CD4-positive, alpha-beta T cell treated with Interleukin-6 at 100 ng/mL for 8 hours (primary cell): ENCODE measurements around the gene CYP4F12.

ENCODE experiments used
- DNase-seq: peaks from one replicate; pipeline ENCODE4 v3.0.0-alpha.2; 2020; ENCODE audit warnings: mixed read lengths, low spot score

The CYP4F12 gene

DNA sequence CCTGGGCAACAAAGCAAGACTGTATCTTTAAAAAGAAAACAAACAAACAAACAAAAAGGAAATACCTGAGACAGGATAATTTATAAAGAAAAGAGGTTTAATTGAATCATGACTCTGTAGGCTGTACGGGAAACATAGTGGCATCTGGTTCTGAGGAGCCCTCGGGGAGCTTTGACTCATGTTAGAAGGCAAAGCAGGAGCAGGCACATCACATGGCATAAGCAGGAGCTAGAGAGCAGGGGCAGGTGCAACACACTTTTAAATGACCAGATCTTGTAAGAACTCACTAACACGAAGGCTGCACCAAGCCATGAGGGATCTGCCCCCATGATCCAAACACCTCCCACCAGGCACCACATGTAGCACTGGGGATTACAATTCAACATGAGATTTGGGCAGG is 41.8 kb downstream of the CYP4F12 start:
- DNase-seq, result no peak

DNA sequence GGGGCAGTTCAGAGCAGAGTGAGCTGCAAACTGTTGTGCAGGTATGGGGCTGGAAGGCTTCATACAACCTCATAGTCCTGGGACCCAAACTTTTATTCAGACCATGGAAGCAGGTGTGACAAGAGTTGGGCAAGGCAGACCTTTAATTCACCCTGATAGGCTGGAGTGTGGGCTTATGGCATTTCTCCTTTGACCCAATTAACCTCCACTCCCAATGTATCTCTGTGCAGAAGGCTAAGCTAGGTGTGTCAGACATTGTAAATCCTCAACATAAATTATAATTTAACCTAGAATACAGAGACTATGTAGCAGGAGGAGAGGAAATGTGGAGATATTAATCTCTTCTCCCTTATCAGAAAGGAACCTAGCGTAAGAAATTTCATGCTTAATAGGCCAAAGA is 42.8 kb downstream of the CYP4F12 start:
- DNase-seq, result no peak

DNA sequence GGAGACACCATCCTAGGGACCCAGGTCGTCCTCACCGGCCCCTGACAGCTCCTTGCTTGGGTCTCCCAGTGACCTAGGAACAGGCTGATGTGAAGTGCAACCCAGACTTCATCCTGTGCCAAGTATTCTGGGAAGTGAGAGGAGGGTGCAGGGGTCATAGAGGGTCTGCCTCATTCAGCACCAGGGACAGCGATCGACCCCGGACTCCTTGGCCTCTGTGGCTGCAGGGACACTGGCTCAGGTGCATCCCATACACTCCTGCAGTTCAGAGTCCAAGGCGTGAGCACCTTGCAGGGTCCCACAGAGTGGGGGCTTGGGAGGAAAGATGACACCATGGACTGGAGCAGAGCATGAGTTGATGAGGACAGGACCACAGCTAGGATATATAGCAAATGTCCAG is 44.9 kb downstream of the CYP4F12 start:
- no peak for DNase-seq

DNA sequence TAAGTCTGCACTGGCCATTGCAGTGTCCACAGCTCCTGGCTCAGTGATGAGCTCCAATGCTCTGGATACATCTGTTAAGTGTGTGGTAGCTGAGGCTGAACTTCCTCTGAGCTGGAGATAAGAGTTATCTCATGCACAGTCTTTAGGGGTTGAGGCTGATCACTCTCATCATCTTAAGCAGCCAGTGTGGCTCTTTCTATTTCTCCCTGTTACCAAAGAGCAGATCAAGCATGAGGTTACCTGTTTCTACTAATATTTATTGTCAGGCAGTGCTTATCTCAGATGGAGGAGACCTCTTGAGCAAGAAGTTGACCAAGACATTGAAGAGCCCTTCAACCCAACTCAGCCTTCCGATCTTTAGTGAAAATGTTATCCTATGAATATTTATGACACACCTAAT is 48.4 kb downstream of the CYP4F12 start:
- no peak for DNase-seq

DNA sequence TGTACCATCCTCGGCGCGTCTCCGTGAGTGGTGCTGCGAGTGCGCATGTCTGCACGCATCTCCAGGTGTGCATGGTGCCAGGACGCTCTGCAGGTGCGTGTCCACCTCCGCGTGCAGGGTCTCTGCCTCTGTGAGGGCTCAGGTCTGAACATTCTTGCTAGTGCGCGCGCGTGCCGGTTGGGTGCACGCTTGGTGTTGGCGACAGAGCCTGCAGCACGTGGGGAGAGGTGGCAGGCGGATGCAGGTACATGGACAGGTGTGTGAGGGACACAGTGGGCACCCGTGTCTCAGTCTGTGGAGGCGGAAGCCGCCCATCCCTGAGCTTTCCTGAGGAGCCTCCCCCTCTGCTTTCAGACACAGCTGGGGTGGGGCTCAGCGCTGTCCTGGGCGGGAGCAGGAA is 50.1 kb downstream of the CYP4F12 start:
- no peak for DNase-seq

DNA sequence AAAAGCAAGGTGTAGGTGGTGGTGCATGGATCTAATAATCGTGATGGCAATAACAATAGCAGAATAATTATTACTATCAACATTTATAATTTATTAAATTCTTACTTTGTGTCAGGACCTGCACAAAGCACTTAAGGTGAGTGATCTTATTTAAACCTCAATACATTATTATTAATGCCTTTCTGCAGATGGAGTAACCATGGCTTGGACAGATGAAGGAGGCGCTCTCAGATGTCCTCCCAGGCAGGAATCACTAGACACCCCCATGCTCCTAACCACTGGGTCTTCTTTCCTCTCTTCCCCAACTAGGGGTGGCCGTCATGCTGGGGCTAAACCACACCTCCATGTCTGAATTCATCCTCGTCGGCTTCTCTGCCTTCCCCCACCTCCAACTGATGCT is 54.8 kb downstream of the CYP4F12 start, which contains the start of gene OR10H2:
OR10H2 (plus strand) TSS at position 301 of the 400 bp plus-strand sequence; CDS start at position 321, 20 bp downstream.
- no peak for DNase-seq

DNA sequence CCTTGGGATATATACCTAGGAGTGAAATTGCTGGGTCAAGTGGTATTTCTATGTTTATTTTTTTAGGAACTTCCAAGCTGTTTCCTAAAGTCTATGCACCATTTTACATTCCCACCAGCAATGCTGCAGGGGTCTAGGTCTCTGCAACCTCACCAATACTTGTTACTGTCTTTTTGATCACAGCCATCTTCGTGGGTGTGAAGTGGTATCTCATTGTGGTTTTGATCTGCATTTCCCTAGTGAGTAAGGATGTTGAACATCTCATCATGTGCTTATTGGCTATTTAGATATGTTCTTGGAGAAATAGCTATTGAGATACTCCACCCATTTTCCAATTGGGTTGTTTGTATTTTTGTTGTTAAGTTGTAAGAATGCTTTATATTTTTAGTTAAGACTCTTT is 57.7 kb downstream of the CYP4F12 start:
- no peak for DNase-seq

DNA sequence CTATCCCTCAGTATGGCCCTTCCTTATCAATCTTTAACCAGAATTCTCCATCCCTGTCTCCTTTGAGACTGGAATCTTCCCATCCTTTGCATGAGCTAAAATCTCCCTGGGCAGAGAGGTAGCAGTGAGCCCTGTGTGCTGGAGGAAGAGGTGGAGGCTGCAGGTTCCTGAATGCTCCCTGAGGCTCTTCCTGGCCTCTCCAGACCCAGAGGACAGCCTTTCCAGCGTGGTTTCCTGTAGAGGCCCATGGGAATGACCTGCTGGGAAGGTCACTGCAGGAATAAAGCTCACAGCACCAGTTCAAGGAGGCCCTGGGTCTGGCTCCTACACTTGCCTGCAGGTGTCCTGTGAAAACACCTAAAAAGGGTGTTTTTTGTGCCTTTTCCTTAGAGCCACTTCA is 59.5 kb downstream of the CYP4F12 start:
- no peak for DNase-seq

DNA sequence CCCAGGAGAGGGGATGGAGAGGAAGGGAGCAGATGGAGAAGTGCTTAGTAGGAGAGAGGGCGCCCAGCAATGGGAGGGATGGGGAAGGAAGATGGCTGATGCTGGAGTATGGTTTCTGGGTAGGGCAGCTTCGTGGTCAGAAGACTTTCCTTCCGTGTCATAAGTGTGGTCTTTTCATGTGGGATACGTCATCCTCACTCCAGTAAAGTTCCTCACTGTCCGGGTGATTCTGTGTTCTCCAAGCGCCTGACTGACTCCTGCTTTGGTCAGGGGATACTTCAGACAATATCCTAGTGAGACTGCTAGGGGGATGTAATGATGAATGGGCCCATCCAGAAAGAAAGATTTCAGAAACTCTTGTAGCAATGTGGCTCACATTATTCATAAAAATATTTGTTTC is 61.0 kb downstream of the CYP4F12 start:
- DNase-seq, result no peak

DNA sequence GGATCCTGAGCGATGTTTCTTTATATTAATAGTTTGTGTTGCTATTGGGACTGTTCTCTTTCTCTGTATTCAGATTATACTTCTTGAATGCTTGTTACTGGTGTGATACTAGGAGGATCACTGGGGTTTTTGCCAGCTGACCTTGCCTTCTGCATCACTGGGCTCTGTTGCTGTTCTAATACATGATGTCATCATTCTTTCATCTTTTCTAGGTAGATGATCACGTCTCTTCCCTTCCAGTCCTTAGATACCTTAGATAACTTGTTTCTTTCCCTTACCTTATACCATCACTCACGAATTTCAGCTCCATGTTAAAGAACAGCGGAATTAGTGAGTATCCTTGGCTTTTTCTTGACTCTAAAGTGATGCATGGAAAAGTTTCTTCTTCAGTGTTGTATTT is 64.8 kb downstream of the CYP4F12 start, which contains the start of gene OR10H3:
OR10H3 (plus strand) TSS at position 264 of the 400 bp plus-strand sequence. CDS start 3,408 bp downstream, outside the sequence.
- no peak for DNase-seq

DNA sequence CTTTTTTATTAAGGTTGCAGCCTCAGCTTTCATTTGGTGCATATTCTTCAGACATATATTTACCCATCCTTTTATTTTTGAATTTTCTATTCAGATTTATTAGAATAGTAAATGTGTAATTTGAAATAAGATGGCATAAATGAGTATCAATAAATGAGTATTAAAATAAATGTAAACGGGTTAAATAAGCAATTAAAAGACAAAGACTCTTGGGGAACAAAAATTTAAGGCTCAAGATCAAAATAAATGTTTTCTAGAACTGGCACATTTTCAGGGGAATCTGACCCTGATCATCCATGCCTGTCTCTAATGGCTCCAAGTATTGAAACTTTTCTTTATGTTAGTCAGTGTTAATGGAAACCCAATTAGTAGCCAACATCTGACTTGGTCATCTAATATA is 67.9 kb downstream of the CYP4F12 start:
- no peak for DNase-seq
